ENCODE results near the gene UTS2R.

The UTS2R gene

GRCh38 chr17:82375359-82376041 lies 3.9 kb downstream of the UTS2R start:
- ChIA-PET POLR2A (no interaction called here), CTCF (no interaction called here)
- TF ChIP-seq AEBP2 (tag by site-specific recombination; IDR thresholded peaks at IDR 0.05; ENCODE audit: borderline replicate concordance) (no peak), ZNF221 (tag by site-specific recombination; IDR thresholded peaks at IDR 0.05; ENCODE audit: borderline replicate concordance) (no peak), ZNF404 (tag by site-specific recombination; IDR thresholded peaks at IDR 0.05) (no peak), ZNF560 (tag by site-specific recombination; IDR thresholded peaks at IDR 0.05; ENCODE audit: borderline replicate concordance) (no peak), ZNF266 (tag by site-specific recombination; IDR thresholded peaks at IDR 0.05; ENCODE audit: low read depth) (no peak), ZNF37A (tag by site-specific recombination; IDR thresholded peaks at IDR 0.05) (no peak), SP7 (tag by site-specific recombination; IDR thresholded peaks at IDR 0.05) (no peak), ZNF473 (tag by site-specific recombination; IDR thresholded peaks at IDR 0.05) (no peak), ZNF174 (tag by site-specific recombination; IDR thresholded peaks at IDR 0.05) (no peak), ZSCAN16 (tag by site-specific recombination; IDR thresholded peaks at IDR 0.05) (no peak), ZNF76 (tag by site-specific recombination; IDR thresholded peaks at IDR 0.05; ENCODE audit: borderline replicate concordance, low read depth) (no peak), ZNF366 (tag by site-specific recombination; conservative IDR thresholded peaks at IDR 0.05) (no peak), SCRT2 (tag by site-specific recombination; IDR thresholded peaks at IDR 0.05) (no peak)
- TF ChIP-seq, protein P1, sequence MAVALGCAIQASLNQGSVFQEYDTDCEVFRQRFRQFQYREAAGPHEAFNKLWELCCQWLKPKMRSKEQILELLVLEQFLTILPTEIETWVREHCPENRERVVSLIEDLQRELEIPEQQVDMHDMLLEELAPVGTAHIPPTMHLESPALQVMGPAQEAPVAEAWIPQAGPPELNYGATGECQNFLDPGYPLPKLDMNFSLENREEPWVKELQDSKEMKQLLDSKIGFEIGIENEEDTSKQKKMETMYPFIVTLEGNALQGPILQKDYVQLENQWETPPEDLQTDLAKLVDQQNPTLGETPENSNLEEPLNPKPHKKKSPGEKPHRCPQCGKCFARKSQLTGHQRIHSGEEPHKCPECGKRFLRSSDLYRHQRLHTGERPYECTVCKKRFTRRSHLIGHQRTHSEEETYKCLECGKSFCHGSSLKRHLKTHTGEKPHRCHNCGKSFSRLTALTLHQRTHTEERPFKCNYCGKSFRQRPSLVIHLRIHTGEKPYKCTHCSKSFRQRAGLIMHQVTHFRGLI (tag by site-specific recombination; IDR thresholded peaks at IDR 0.05) = no peak
- TF ChIP-seq, protein P2, sequence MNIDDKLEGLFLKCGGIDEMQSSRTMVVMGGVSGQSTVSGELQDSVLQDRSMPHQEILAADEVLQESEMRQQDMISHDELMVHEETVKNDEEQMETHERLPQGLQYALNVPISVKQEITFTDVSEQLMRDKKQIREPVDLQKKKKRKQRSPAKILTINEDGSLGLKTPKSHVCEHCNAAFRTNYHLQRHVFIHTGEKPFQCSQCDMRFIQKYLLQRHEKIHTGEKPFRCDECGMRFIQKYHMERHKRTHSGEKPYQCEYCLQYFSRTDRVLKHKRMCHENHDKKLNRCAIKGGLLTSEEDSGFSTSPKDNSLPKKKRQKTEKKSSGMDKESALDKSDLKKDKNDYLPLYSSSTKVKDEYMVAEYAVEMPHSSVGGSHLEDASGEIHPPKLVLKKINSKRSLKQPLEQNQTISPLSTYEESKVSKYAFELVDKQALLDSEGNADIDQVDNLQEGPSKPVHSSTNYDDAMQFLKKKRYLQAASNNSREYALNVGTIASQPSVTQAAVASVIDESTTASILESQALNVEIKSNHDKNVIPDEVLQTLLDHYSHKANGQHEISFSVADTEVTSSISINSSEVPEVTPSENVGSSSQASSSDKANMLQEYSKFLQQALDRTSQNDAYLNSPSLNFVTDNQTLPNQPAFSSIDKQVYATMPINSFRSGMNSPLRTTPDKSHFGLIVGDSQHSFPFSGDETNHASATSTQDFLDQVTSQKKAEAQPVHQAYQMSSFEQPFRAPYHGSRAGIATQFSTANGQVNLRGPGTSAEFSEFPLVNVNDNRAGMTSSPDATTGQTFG (tag by site-specific recombination; IDR thresholded peaks at IDR 0.05; ENCODE audit: borderline replicate concordance) = no peak
- TF ChIP-seq, protein P3, sequence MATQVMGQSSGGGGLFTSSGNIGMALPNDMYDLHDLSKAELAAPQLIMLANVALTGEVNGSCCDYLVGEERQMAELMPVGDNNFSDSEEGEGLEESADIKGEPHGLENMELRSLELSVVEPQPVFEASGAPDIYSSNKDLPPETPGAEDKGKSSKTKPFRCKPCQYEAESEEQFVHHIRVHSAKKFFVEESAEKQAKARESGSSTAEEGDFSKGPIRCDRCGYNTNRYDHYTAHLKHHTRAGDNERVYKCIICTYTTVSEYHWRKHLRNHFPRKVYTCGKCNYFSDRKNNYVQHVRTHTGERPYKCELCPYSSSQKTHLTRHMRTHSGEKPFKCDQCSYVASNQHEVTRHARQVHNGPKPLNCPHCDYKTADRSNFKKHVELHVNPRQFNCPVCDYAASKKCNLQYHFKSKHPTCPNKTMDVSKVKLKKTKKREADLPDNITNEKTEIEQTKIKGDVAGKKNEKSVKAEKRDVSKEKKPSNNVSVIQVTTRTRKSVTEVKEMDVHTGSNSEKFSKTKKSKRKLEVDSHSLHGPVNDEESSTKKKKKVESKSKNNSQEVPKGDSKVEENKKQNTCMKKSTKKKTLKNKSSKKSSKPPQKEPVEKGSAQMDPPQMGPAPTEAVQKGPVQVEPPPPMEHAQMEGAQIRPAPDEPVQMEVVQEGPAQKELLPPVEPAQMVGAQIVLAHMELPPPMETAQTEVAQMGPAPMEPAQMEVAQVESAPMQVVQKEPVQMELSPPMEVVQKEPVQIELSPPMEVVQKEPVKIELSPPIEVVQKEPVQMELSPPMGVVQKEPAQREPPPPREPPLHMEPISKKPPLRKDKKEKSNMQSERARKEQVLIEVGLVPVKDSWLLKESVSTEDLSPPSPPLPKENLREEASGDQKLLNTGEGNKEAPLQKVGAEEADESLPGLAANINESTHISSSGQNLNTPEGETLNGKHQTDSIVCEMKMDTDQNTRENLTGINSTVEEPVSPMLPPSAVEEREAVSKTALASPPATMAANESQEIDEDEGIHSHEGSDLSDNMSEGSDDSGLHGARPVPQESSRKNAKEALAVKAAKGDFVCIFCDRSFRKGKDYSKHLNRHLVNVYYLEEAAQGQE (tag by site-specific recombination; IDR thresholded peaks at IDR 0.05) = no peak
- no peaks in the 10 kb centered on the region for H3K36me3 ChIP-seq (ENCODE audit: control insufficient read depth in 2 of 2, insufficient read depth in 1 of 2, low read length in 2 of 2)
- H3K9me3 ChIP-seq (ENCODE audit: control insufficient read depth, insufficient read depth, low read depth, low read length) = no peaks in the 10 kb centered on the region
- H3K27ac ChIP-seq (ENCODE audit: extremely low read depth, low read depth, low read length) = no peak overlapping the region
- no peak overlapping the region for H3K4me3 ChIP-seq (ENCODE audit: low read depth, low read length)
- H3K4me1 ChIP-seq (ENCODE audit: control insufficient read depth, insufficient read depth, low read length) = no peaks in the 10 kb centered on the region
